IPS DF 19.7 (cell line): ENCODE results near the gene UBASH3B.
"Not testable (repeated sequence)": the region's sequence is repeated elsewhere in the genome, so short reads cannot be mapped to it uniquely, and the experiment has no call there.

ENCODE experiments used
- DNase-seq: peaks from one replicate; pipeline ENCODE4 v3.0.0-alpha.2; 2013; ENCODE audit warnings: low read depth, low spot score

The UBASH3B gene

GRCh38 chr11:122813176-122813893 is 157.8 kb downstream of the UBASH3B start:
- DNase-seq, result no peak

GRCh38 chr11:122813894-122814270 is 158.4 kb downstream of the UBASH3B start:
- DNase-seq, result no peak

GRCh38 chr11:122814401-122814800 is 158.9 kb downstream of the UBASH3B start:
- DNase-seq, result no peak

GRCh38 chr11:122815900-122816299 is 160.4 kb downstream of the UBASH3B start:
- no peak for DNase-seq

GRCh38 chr11:122816761-122817520 is 161.4 kb downstream of the UBASH3B start:
- no peak for DNase-seq

- DNase-seq, result no peak
Measured at GRCh38 chr11:122820158-122820557, 164.6 kb downstream of the UBASH3B start.

GRCh38 chr11:122821169-122821568 is 165.6 kb downstream of the UBASH3B start:
- no peak for DNase-seq

GRCh38 chr11:122822241-122822640 is 166.7 kb downstream of the UBASH3B start:
- DNase-seq, result no peak

GRCh38 chr11:122823564-122823963 is 168.0 kb downstream of the UBASH3B start:
- no peak for DNase-seq

GRCh38 chr11:122829371-122829770 is 173.8 kb downstream of the UBASH3B start:
- DNase-seq, result not testable (repeated sequence)

GRCh38 chr11:122832297-122832696 is 176.8 kb downstream of the UBASH3B start:
- DNase-seq, result not testable (repeated sequence)

- DNase-seq, result no peak
Measured at GRCh38 chr11:122832721-122833470, 177.4 kb downstream of the UBASH3B start.

GRCh38 chr11:122833846-122834464 is 178.4 kb downstream of the UBASH3B start:
- no peak for DNase-seq

GRCh38 chr11:122836916-122837315 is 181.4 kb downstream of the UBASH3B start:
- no peak for DNase-seq

GRCh38 chr11:122837528-122838346 is 182.2 kb downstream of the UBASH3B start:
- DNase-seq, result no peak

- DNase-seq, result no peak
Measured at GRCh38 chr11:122843281-122844141, 188.0 kb downstream of the UBASH3B start.

- DNase-seq, result no peak
Measured at GRCh38 chr11:122847466-122847865, 191.9 kb downstream of the UBASH3B start.

GRCh38 chr11:122848186-122848585 is 192.7 kb downstream of the UBASH3B start:
- no peak for DNase-seq

GRCh38 chr11:122850076-122850631 is 194.6 kb downstream of the UBASH3B start:
- no peak for DNase-seq
